SU-DHL-6 (cell line): ENCODE measurements around the gene ETFA.

Experiments used
- EZH2phosphoT487 ChIP-seq: fragments of 200-600 bp; sonication (generic), shearing (Covaris generic); conservative IDR thresholded peaks from 2 replicates; pipeline ENCODE4 v1.6.1; 2018; ENCODE audit warnings: mild to moderate bottlenecking, antibody characterized with exemption, low read length, moderate library complexity, mixed read lengths
- TF ChIP-seq, protein P1 (sequence below): fragments of 200-600 bp; sonication (generic); IDR thresholded peaks from one replicate; pipeline ENCODE4 v1.5.1; 2017; ENCODE audit warnings: antibody characterized with exemption, mild to moderate bottlenecking, low read length, moderate library complexity; ENCODE audit not compliant: insufficient read depth, poor library complexity, severe bottlenecking

DNA sequence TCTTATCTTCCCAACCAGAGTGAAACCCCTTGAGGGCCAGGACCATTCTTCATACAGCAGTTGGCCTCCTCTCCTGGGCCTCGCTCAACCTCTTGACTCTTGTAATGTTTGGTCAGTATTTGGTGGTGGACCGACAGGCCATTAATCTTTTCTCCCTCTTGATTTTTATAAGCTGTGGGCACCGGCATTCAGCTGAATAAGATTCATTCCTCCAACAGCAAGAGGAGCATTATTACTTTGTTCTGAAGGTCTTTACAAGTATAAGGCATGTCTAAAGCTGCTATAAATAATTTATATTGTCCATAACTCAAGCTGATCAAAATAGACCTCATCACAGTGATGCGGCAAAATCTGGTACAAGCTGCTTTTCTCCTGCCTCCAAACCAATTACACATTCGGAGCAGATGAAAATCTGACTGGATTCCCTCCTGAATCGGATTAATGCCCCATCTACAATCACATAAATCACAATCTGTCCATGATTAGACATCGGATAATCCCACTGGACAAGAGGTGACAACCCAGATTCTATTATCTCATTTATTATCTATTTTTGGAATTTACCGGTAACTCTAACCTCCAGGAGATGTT is 16.9 kb upstream of the ETFA start:
- TF ChIP-seq, protein P1, sequence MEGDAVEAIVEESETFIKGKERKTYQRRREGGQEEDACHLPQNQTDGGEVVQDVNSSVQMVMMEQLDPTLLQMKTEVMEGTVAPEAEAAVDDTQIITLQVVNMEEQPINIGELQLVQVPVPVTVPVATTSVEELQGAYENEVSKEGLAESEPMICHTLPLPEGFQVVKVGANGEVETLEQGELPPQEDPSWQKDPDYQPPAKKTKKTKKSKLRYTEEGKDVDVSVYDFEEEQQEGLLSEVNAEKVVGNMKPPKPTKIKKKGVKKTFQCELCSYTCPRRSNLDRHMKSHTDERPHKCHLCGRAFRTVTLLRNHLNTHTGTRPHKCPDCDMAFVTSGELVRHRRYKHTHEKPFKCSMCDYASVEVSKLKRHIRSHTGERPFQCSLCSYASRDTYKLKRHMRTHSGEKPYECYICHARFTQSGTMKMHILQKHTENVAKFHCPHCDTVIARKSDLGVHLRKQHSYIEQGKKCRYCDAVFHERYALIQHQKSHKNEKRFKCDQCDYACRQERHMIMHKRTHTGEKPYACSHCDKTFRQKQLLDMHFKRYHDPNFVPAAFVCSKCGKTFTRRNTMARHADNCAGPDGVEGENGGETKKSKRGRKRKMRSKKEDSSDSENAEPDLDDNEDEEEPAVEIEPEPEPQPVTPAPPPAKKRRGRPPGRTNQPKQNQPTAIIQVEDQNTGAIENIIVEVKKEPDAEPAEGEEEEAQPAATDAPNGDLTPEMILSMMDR, result no peak
- TF ChIP-seq EZH2phosphoT487, result no peak
